WERI-Rb-1 (cell line): ENCODE results near the gene SPP1.

Experiments
- DNase-seq: peaks from one replicate; pipeline ENCODE4 v3.0.0-alpha.2; 2020
- H3K27ac ChIP-seq: fragments of 250-450 bp; sonication (Bioruptor Pico); 2 replicates; pipeline ENCODE4 v1.5.1; 2020; ENCODE audit warnings: mild to moderate bottlenecking, moderate library complexity
- H3K27me3 ChIP-seq: fragments of 250-450 bp; sonication (Bioruptor Pico); 2 replicates; pipeline ENCODE4 v1.5.1; 2021; ENCODE audit warnings: mild to moderate bottlenecking, low read depth, moderate library complexity; ENCODE audit not compliant: insufficient read depth, severe bottlenecking
- H3K36me3 ChIP-seq: fragments of 250-450 bp; sonication (Bioruptor Pico); 2 replicates; pipeline ENCODE4 v1.5.1; 2020; ENCODE audit warnings: mild to moderate bottlenecking, moderate library complexity
- H3K4me3 ChIP-seq: 2 replicates; pipeline ENCODE4 v1.5.1; 2011; ENCODE audit warnings: low read depth, mild to moderate bottlenecking, control low read depth, low read length
- H3K9me3 ChIP-seq: fragments of 250-450 bp; sonication (Bioruptor Pico); 2 replicates; pipeline ENCODE4 v1.5.1; 2021; ENCODE audit warnings: mild to moderate bottlenecking, moderate library complexity; ENCODE audit not compliant: severe bottlenecking
- CTCF ChIP-seq: IDR thresholded peaks from 2 replicates; pipeline ENCODE4 v1.5.1; 2011; ENCODE audit warnings: low read depth, mild to moderate bottlenecking, control low read depth, inconsistent platforms, low read length

Gene SPP1

GRCh38 chr4:87949961-87950360, 25.6 kb upstream of the SPP1 start:
- H3K9me3 ChIP-seq: no peaks in the 10 kb centered on the region
- DNase-seq: no peak
- no peak overlapping the region for H3K4me3 ChIP-seq
- H3K27me3 ChIP-seq: no peaks in the 10 kb centered on the region
- H3K27ac ChIP-seq: no peak overlapping the region
- H3K36me3 ChIP-seq: no peaks in the 10 kb centered on the region
- no peak for TF ChIP-seq CTCF

- H3K36me3 ChIP-seq: no peaks in the 10 kb centered on the region
- H3K27me3 ChIP-seq: no peaks in the 10 kb centered on the region
- no peaks in the 10 kb centered on the region for H3K9me3 ChIP-seq
- no peak overlapping the region for H3K4me3 ChIP-seq
- no peak for TF ChIP-seq CTCF
- DNase-seq: no peak
- H3K27ac ChIP-seq: no peak overlapping the region
Observed at GRCh38 chr4:87950493-87950892, 25.0 kb upstream of the SPP1 start.

GRCh38 chr4:87950936-87951511, 24.5 kb upstream of the SPP1 start:
- TF ChIP-seq CTCF: no peak
- Histone ChIP-seq H3K36me3 (no peaks in the 10 kb centered on the region), H3K9me3 (no peaks in the 10 kb centered on the region), H3K27ac (no peak overlapping the region), H3K4me3 (no peak overlapping the region), H3K27me3 (no peaks in the 10 kb centered on the region)
- DNase-seq: no peak

GRCh38 chr4:87953826-87954225, 21.7 kb upstream of the SPP1 start:
- no peak overlapping the region for H3K27ac ChIP-seq
- H3K27me3 ChIP-seq: no peaks in the 10 kb centered on the region
- TF ChIP-seq CTCF: no peak
- H3K9me3 ChIP-seq: no peaks in the 10 kb centered on the region
- H3K36me3 ChIP-seq: no peaks in the 10 kb centered on the region
- H3K4me3 ChIP-seq: no peak overlapping the region
- DNase-seq: no peak

- no peak for TF ChIP-seq CTCF
- Histone ChIP-seq H3K9me3 (no peaks in the 10 kb centered on the region), H3K27me3 (no peaks in the 10 kb centered on the region), H3K27ac (no peak overlapping the region), H3K4me3 (no peak overlapping the region), H3K36me3 (no peaks in the 10 kb centered on the region)
- DNase-seq: no peak
Observed at GRCh38 chr4:87956501-87956900, 19.0 kb upstream of the SPP1 start.

- no peak for DNase-seq
- Histone ChIP-seq H3K27me3 (no peaks in the 10 kb centered on the region), H3K27ac (no peak overlapping the region), H3K9me3 (no peaks in the 10 kb centered on the region), H3K4me3 (no peak overlapping the region), H3K36me3 (no peaks in the 10 kb centered on the region)
- no peak for TF ChIP-seq CTCF
Observed at GRCh38 chr4:87957061-87957460, 18.5 kb upstream of the SPP1 start.
